H9 (cell line): ENCODE data around the gene RABGAP1. TPM values are rescaled to one million over a fixed set of nuclear protein-coding genes. Genes with fewer than 3 reads are reported as not detected.

Source experiments
- DNase-seq: peaks from one replicate; pipeline ENCODE4 v3.0.0-alpha.2; 2017
- H2AFZ ChIP-seq: one replicate; pipeline ENCODE4 v1.6.1; 2013; ENCODE audit warnings: mild to moderate bottlenecking, low read length, control low read depth, moderate library complexity
- H2AK5ac ChIP-seq: 2 replicates; pipeline ENCODE4 v1.6.1; 2013; ENCODE audit warnings: low read length, control low read depth, mixed read lengths; ENCODE audit not compliant: insufficient read length
- H2BK120ac ChIP-seq: one replicate; pipeline ENCODE4 v1.6.1; 2013; ENCODE audit warnings: low read depth, mild to moderate bottlenecking, low read length, control low read depth, inconsistent platforms; ENCODE audit not compliant: poor library complexity, severe bottlenecking
- H2BK12ac ChIP-seq: 2 replicates; pipeline ENCODE4 v1.6.1; 2013; ENCODE audit warnings: low read length, control low read depth, mixed read lengths, low read depth; ENCODE audit not compliant: insufficient read length
- H2BK15ac ChIP-seq: 2 replicates; pipeline ENCODE4 v1.6.1; 2013; ENCODE audit warnings: low read depth, low read length, control low read depth
- H2BK20ac ChIP-seq: one replicate; pipeline ENCODE4 v1.6.1; 2013; ENCODE audit warnings: low read depth, mild to moderate bottlenecking, low read length, control low read depth, inconsistent platforms; ENCODE audit not compliant: poor library complexity, severe bottlenecking
- H2BK5ac ChIP-seq: 2 replicates; pipeline ENCODE4 v1.6.1; 2013; ENCODE audit warnings: low read length, control low read depth, mixed read lengths; ENCODE audit not compliant: insufficient read length
- H3K14ac ChIP-seq: 2 replicates; pipeline ENCODE4 v1.6.1; 2013; ENCODE audit warnings: low read length, control low read depth; ENCODE audit not compliant: insufficient read depth
- H3K18ac ChIP-seq: 2 replicates; pipeline ENCODE4 v1.6.1; 2013; ENCODE audit warnings: low read depth, mild to moderate bottlenecking, mixed read lengths, low read length, control low read depth; ENCODE audit not compliant: insufficient read length
- H3K23ac ChIP-seq: 2 replicates; pipeline ENCODE4 v1.6.1; 2013; ENCODE audit warnings: low read length, control low read depth, mixed read lengths, low read depth; ENCODE audit not compliant: insufficient read length
- H3K23me2 ChIP-seq: 2 replicates; pipeline ENCODE4 v1.6.1; 2013; ENCODE audit warnings: low read depth, mild to moderate bottlenecking, mixed read lengths, low read length, control low read depth; ENCODE audit not compliant: insufficient read length, poor library complexity, severe bottlenecking
- H3K27ac ChIP-seq: 2 replicates; pipeline ENCODE4 v1.5.1; 2013; ENCODE audit warnings: low read length, control low read depth, mixed read lengths, low read depth; ENCODE audit not compliant: insufficient read length
- H3K27me3 ChIP-seq: 2 replicates; pipeline ENCODE4 v1.6.1; 2013; ENCODE audit warnings: low read length, control low read depth, inconsistent platforms; ENCODE audit not compliant: insufficient read depth
- H3K4ac ChIP-seq: 2 replicates; pipeline ENCODE4 v1.6.1; 2013; ENCODE audit warnings: low read depth, mild to moderate bottlenecking, control low read depth, inconsistent platforms, low read length, moderate library complexity
- H3K4me1 ChIP-seq: 2 replicates; pipeline ENCODE4 v1.6.1; 2013; ENCODE audit warnings: low read length, control low read depth, inconsistent platforms; ENCODE audit not compliant: insufficient read depth
- H3K4me2 ChIP-seq: 2 replicates; pipeline ENCODE4 v1.6.1; 2013; ENCODE audit warnings: low read length, control low read depth, mixed read lengths; ENCODE audit not compliant: insufficient read length, insufficient read depth
- H3K56ac ChIP-seq: 2 replicates; pipeline ENCODE4 v1.6.1; 2013; ENCODE audit warnings: low read depth, mild to moderate bottlenecking, mixed read lengths, low read length, control low read depth; ENCODE audit not compliant: insufficient read length
- H3K79me1 ChIP-seq: 2 replicates; pipeline ENCODE4 v1.6.1; 2013; ENCODE audit warnings: low read depth, mild to moderate bottlenecking, moderate library complexity, low read length, control low read depth, inconsistent platforms; ENCODE audit not compliant: insufficient read depth, poor library complexity, severe bottlenecking
- H3K79me2 ChIP-seq: 2 replicates; pipeline ENCODE4 v1.6.1; 2013; ENCODE audit warnings: low read length, control low read depth, inconsistent platforms; ENCODE audit not compliant: insufficient read depth
- H3K9ac ChIP-seq: 2 replicates; pipeline ENCODE4 v1.6.1; 2013; ENCODE audit warnings: low read length, control low read depth, mixed read lengths; ENCODE audit not compliant: insufficient read length; ENCODE audit errors: extremely low read depth
- H3K9me3 ChIP-seq: one replicate; pipeline ENCODE4 v1.6.1; 2013; ENCODE audit warnings: low read depth, low read length, inconsistent platforms; ENCODE audit not compliant: control insufficient read depth
- H3T11ph ChIP-seq: one replicate; pipeline ENCODE4 v1.6.1; 2013; ENCODE audit warnings: mild to moderate bottlenecking, low read length, control low read depth, inconsistent platforms
- H4K20me1 ChIP-seq: one replicate; pipeline ENCODE4 v1.6.1; 2013; ENCODE audit not compliant: control insufficient read depth, insufficient read length, insufficient read depth
- H4K5ac ChIP-seq: 2 replicates; pipeline ENCODE4 v1.6.1; 2013; ENCODE audit warnings: low read depth, mild to moderate bottlenecking, mixed read lengths, low read length, control low read depth; ENCODE audit not compliant: insufficient read length
- H4K8ac ChIP-seq: replicated peaks from 2 replicates; pipeline ENCODE4 v1.6.1; 2013; ENCODE audit warnings: low read length, control low read depth, mixed read lengths, low read depth; ENCODE audit not compliant: insufficient read length
- H4K91ac ChIP-seq: 2 replicates; pipeline ENCODE4 v1.6.1; 2013; ENCODE audit warnings: low read depth, mild to moderate bottlenecking, moderate library complexity, mixed read lengths, low read length, control low read depth; ENCODE audit not compliant: insufficient read length
- H3K27ac Mint-ChIP-seq, 3 experiments: 2 replicates in 2 of 3; 3 replicates in 1 of 3; pipeline ENCODE4 v1.8.0; 2020 to 2021; ENCODE audit warnings: mixed read lengths in 3 of 3, mild to moderate bottlenecking in 1 of 3, moderate library complexity in 1 of 3
- H3K27me3 Mint-ChIP-seq: 2 replicates; pipeline ENCODE4 v1.8.0; 2021; ENCODE audit warnings: low read depth, mild to moderate bottlenecking, moderate library complexity, mixed read lengths
- H3K36me3 Mint-ChIP-seq, 3 experiments: 2 replicates in 2 of 3; 3 replicates in 1 of 3; pipeline ENCODE4 v1.8.0; 2020 to 2021; ENCODE audit warnings: low read depth in 3 of 3, mixed read lengths in 3 of 3; ENCODE audit not compliant: insufficient read depth in 1 of 3
- H3K4me1 Mint-ChIP-seq, 2 experiments: 2 replicates each; pipeline ENCODE4 v1.8.0; 2020; ENCODE audit warnings: mixed read lengths in 2 of 2
- H3K4me3 Mint-ChIP-seq, 2 experiments: 2 replicates in 1 of 2; 3 replicates in 1 of 2; pipeline ENCODE4 v1.8.0; 2020 to 2021; ENCODE audit warnings: mild to moderate bottlenecking in 2 of 2, mixed read lengths in 2 of 2, moderate library complexity in 1 of 2
- H3K9me3 Mint-ChIP-seq, 2 experiments: 2 replicates in 1 of 2; 3 replicates in 1 of 2; pipeline ENCODE4 v1.8.0; 2020; ENCODE audit warnings: mild to moderate bottlenecking in 2 of 2, mixed read lengths in 2 of 2, moderate library complexity in 1 of 2
- total RNA-seq: library from RNA; stranded (reverse); gene quantifications from 2 replicates; pipeline ENCODE4 v1.2.1, GENCODE V29; 2021
- TF ChIP-seq, protein P1 (sequence below): fragments of 200-600 bp; sonication (generic); conservative IDR thresholded peaks from 3 replicates; pipeline ENCODE4 v1.8.0; 2021; ENCODE audit warnings: antibody characterized with exemption, mild to moderate bottlenecking

RABGAP1 gene
- total RNA-seq, 1 experiment from 2014 or later: 31.6 TPM

- Histone ChIP-seq H3K4me2 (no peak overlapping the region), H3K9ac (no peak overlapping the region), H3K23ac (no peak overlapping the region), H4K20me1 (no peaks in the 10 kb centered on the region), H2BK15ac (no peak overlapping the region), H2BK12ac (no peak overlapping the region), H2BK20ac (no peak overlapping the region), H4K5ac (no peak overlapping the region), H3T11ph (no peak overlapping the region), H2AFZ (no peak overlapping the region), H2AK5ac (no peak overlapping the region), H3K23me2 (no peaks in the 10 kb centered on the region), H3K4me1 (no peaks in the 10 kb centered on the region), H3K14ac (no peak overlapping the region), H3K27me3 (no peaks in the 10 kb centered on the region), H4K91ac (no peak overlapping the region), H4K8ac (no peak overlapping the region), H3K79me2 (no peaks in the 10 kb centered on the region), H3K56ac (no peak overlapping the region), H3K18ac (no peak overlapping the region), H3K9me3 (no peaks in the 10 kb centered on the region), H3K79me1 (no peaks in the 10 kb centered on the region), H2BK120ac (no peak overlapping the region), H3K27ac (no peak overlapping the region), H2BK5ac (no peak overlapping the region), H3K4ac (no peak overlapping the region)
- Mint-ChIP-seq H3K36me3 (peaks cover 18 to 31% (median 18%) of the 10 kb centered on the region in 3 experiments; a peak in 6 of 7 replicates), H3K4me1 (no peaks in the 10 kb centered on the region), H3K9me3 (no peaks in the 10 kb centered on the region), H3K4me3 (no peak overlapping the region), H3K27me3 (no peaks in the 10 kb centered on the region), H3K27ac (no peak overlapping the region)
- TF ChIP-seq, protein P1, sequence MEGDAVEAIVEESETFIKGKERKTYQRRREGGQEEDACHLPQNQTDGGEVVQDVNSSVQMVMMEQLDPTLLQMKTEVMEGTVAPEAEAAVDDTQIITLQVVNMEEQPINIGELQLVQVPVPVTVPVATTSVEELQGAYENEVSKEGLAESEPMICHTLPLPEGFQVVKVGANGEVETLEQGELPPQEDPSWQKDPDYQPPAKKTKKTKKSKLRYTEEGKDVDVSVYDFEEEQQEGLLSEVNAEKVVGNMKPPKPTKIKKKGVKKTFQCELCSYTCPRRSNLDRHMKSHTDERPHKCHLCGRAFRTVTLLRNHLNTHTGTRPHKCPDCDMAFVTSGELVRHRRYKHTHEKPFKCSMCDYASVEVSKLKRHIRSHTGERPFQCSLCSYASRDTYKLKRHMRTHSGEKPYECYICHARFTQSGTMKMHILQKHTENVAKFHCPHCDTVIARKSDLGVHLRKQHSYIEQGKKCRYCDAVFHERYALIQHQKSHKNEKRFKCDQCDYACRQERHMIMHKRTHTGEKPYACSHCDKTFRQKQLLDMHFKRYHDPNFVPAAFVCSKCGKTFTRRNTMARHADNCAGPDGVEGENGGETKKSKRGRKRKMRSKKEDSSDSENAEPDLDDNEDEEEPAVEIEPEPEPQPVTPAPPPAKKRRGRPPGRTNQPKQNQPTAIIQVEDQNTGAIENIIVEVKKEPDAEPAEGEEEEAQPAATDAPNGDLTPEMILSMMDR: no peak
- no peak for DNase-seq
Measured at GRCh38 chr9:123131993-123132392, 191.2 kb downstream of the RABGAP1 start.
